ENCODE measurements around the gene RNH1.

The RNH1 gene

GRCh38 chr11:462107-462890 is 44.7 kb downstream of the RNH1 start:
- DNase-seq (ENCODE audit: low read depth): no peak
- no peak for TF ChIP-seq POLR2A (IDR thresholded peaks at IDR 0.05; ENCODE audit: extremely low read depth, insufficient read length)
- TF ChIP-seq CTCF (IDR thresholded peaks at IDR 0.05; ENCODE audit: low read depth, low read length): no peak
- TF ChIP-seq, protein P1, sequence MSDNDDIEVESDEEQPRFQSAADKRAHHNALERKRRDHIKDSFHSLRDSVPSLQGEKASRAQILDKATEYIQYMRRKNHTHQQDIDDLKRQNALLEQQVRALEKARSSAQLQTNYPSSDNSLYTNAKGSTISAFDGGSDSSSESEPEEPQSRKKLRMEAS (IDR thresholded peaks at IDR 0.05; ENCODE audit: low read depth, low read length): no peak
- TF ChIP-seq MYC (IDR thresholded peaks at IDR 0.05; ENCODE audit: low read depth, low read length): no peak
- no peak overlapping the region for H3K4me3 ChIP-seq (ENCODE audit: low read depth, low read length)

GRCh38 chr11:461626-462025 is 45.4 kb downstream of the RNH1 start:
- TF ChIP-seq MYC (IDR thresholded peaks at IDR 0.05; ENCODE audit: low read depth, low read length) (no peak), CTCF (IDR thresholded peaks at IDR 0.05; ENCODE audit: low read depth, low read length) (no peak), POLR2A (IDR thresholded peaks at IDR 0.05; ENCODE audit: extremely low read depth, insufficient read length) (no peak)
- TF ChIP-seq, protein P1 (IDR thresholded peaks at IDR 0.05; ENCODE audit: low read depth, low read length): no peak
- no peak for DNase-seq (ENCODE audit: low read depth)
- no peak overlapping the region for H3K4me3 ChIP-seq (ENCODE audit: low read depth, low read length)

DNA sequence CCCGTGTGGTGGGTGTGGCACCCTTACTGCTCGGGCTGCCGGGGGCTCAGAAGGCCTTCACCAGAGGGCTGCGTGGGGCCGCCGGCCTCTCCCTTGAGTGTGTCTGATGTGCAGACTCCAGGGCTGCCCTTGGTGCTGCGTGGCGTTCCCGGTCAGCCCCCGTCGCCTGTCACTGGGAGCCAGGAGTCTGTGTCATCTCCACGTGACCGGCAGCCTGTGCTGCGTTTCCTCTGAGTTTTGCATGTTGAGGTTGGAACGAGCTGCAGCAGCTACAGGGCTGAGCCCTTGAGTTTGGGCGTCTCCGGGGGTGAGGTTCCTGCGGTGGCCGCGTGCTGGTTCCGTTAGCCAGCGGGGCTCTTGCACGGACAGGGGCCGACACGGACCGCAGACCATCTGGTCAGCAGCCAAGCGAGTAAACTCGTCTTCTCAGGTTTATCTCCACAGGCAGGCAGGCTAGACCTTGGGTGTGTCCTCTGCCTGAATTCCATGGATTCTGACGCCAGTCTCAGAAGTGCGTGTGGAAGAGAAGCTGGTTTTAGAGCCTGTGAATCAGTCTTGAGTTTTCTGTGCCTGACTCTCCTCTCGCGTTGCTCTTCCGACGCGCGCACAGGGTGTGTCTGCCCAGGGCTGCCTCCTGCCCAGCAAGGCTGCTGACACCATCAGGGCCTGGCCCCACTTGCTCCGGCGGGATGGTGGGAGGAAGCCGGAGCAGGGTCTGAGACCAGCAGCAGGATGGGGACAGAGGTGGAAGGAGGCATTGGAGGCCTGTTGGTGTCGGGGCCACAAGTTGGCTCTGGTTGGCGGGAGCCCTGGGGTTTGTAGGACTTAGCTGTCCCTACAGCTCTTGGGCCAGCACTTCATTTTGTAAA is 46.5 kb downstream of the RNH1 start:
- no peak for DNase-seq (ENCODE audit: low read depth)
- H3K4me3 ChIP-seq (ENCODE audit: low read depth, low read length): no peak overlapping the region
- TF ChIP-seq MYC (IDR thresholded peaks at IDR 0.05; ENCODE audit: low read depth, low read length): no peak
- no peak for TF ChIP-seq POLR2A (IDR thresholded peaks at IDR 0.05; ENCODE audit: extremely low read depth, insufficient read length)
- TF ChIP-seq CTCF (IDR thresholded peaks at IDR 0.05; ENCODE audit: low read depth, low read length): no peak
- TF ChIP-seq, protein P1 (IDR thresholded peaks at IDR 0.05; ENCODE audit: low read depth, low read length): no peak

GRCh38 chr11:459511-460220 is 47.4 kb downstream of the RNH1 start:
- H3K4me3 ChIP-seq (ENCODE audit: low read depth, low read length): no peak overlapping the region
- DNase-seq (ENCODE audit: low read depth): no peak
- TF ChIP-seq POLR2A (IDR thresholded peaks at IDR 0.05; ENCODE audit: extremely low read depth, insufficient read length) (no peak), CTCF (IDR thresholded peaks at IDR 0.05; ENCODE audit: low read depth, low read length) (no peak), MYC (IDR thresholded peaks at IDR 0.05; ENCODE audit: low read depth, low read length) (no peak)
- TF ChIP-seq, protein P1 (IDR thresholded peaks at IDR 0.05; ENCODE audit: low read depth, low read length): no peak

GRCh38 chr11:457111-457760 is 49.8 kb downstream of the RNH1 start:
- no peak for DNase-seq (ENCODE audit: low read depth)
- no peak for TF ChIP-seq POLR2A (IDR thresholded peaks at IDR 0.05; ENCODE audit: extremely low read depth, insufficient read length)
- no peak overlapping the region for H3K4me3 ChIP-seq (ENCODE audit: low read depth, low read length)
